WTC11 (cell line): ENCODE measurements around the gene COX14. TPM values are rescaled to one million over a fixed set of nuclear protein-coding genes. Genes with fewer than 3 reads are reported as not detected.
"Not testable (repeated sequence)": the region's sequence is repeated elsewhere in the genome, so short reads cannot be mapped to it uniquely, and the experiment has no call there.

ENCODE experiments used
- ATAC-seq: fragments of 200-7000 bp; cut with Tn5 transposase; 2 replicates; pipeline ENCODE4 v1.10.0; 2021; ENCODE audit warnings: mild to moderate bottlenecking, moderate library complexity
- CTCF ChIA-PET: fragments of 300-600 bp; sonication (Branson Sonifier 250); formaldehyde crosslinking; loops from one replicate; lab custom pipeline; 2021; ENCODE audit warnings: antibody characterized with exemption; lab: Charles Lee
- POLR2A ChIA-PET: fragments of 350-600 bp; sonication (Branson Sonifier 250); formaldehyde crosslinking; loops from one replicate; lab custom pipeline; 2021; ENCODE audit warnings: antibody characterized with exemption; lab: Charles Lee
- DNase-seq: peaks from one replicate; pipeline ENCODE4 v3.0.0; 2021; ENCODE audit warnings: low spot score
- H3K27ac Mint-ChIP-seq: 2 replicates; pipeline ENCODE4 v1.8.0; 2021; ENCODE audit warnings: mixed read lengths
- H3K27me3 Mint-ChIP-seq: 2 replicates; pipeline ENCODE4 v1.8.0; 2021; ENCODE audit warnings: low read depth, mild to moderate bottlenecking, moderate library complexity, mixed read lengths
- H3K36me3 Mint-ChIP-seq: 2 replicates; pipeline ENCODE4 v1.8.0; 2021; ENCODE audit warnings: mixed read lengths
- H3K4me1 Mint-ChIP-seq: 2 replicates; pipeline ENCODE4 v1.8.0; 2022; ENCODE audit warnings: mixed read lengths
- H3K4me3 Mint-ChIP-seq: 2 replicates; pipeline ENCODE4 v1.8.0; 2021; ENCODE audit warnings: mild to moderate bottlenecking, moderate library complexity, mixed read lengths
- H3K9me3 Mint-ChIP-seq: 2 replicates; pipeline ENCODE4 v1.8.0; 2021; ENCODE audit warnings: mixed read lengths
- ATF1 ChIP-seq: sonication (generic); formaldehyde crosslinking; IDR thresholded peaks from 2 replicates; pipeline ENCODE4 v1.8.1; 2023; ENCODE audit warnings: mild to moderate bottlenecking, moderate library complexity, missing genetic modification reagents
- ELF4 ChIP-seq: sonication (generic); formaldehyde crosslinking; IDR thresholded peaks from 2 replicates; pipeline ENCODE4 v1.8.1; 2022; ENCODE audit warnings: low read depth, mild to moderate bottlenecking, moderate library complexity, missing genetic modification reagents
- EMX1 ChIP-seq: fragments of 250-450 bp; sonication (Bioruptor Pico); IDR thresholded peaks from 2 replicates; pipeline ENCODE4 v1.8.0; 2021; ENCODE audit warnings: mild to moderate bottlenecking
- ETV6 ChIP-seq: sonication (generic); formaldehyde crosslinking; IDR thresholded peaks from 2 replicates; pipeline ENCODE4 v1.8.1; 2022; ENCODE audit warnings: mild to moderate bottlenecking, missing genetic modification reagents
- MXD4 ChIP-seq: fragments of 250-450 bp; sonication (Bioruptor Pico); IDR thresholded peaks from 2 replicates; pipeline ENCODE4 v1.8.0; 2021; ENCODE audit warnings: mild to moderate bottlenecking, moderate library complexity, borderline replicate concordance
- NR1H2 ChIP-seq: sonication (generic); formaldehyde crosslinking; IDR thresholded peaks from 2 replicates; pipeline ENCODE4 v1.9.0; 2021; ENCODE audit warnings: mild to moderate bottlenecking, moderate library complexity, missing genetic modification reagents
- NR3C1 ChIP-seq: sonication (generic); formaldehyde crosslinking; conservative IDR thresholded peaks from 2 replicates; pipeline ENCODE4 v1.8.1; 2023; ENCODE audit warnings: low read depth, mild to moderate bottlenecking, missing genetic modification reagents
- PRRX2 ChIP-seq: fragments of 250-450 bp; sonication (Bioruptor Pico); IDR thresholded peaks from 2 replicates; pipeline ENCODE4 v1.8.0; 2021; ENCODE audit warnings: mild to moderate bottlenecking
- SMAD3 ChIP-seq: sonication (generic); formaldehyde crosslinking; IDR thresholded peaks from 2 replicates; pipeline ENCODE4 v1.8.0; 2022; ENCODE audit warnings: missing genetic modification reagents, mild to moderate bottlenecking, borderline replicate concordance
- TEAD1 ChIP-seq: sonication (generic); formaldehyde crosslinking; IDR thresholded peaks from 2 replicates; pipeline ENCODE4 v1.8.0; 2022; ENCODE audit warnings: mild to moderate bottlenecking, missing genetic modification reagents
- total RNA-seq: library from RNA; stranded (reverse); gene quantifications from 3 replicates; pipeline ENCODE4 v1.2.3, GENCODE V29; 2021
- TF ChIP-seq, protein P1 (sequence below): fragments of 250-450 bp; sonication (Bioruptor Pico); IDR thresholded peaks from 2 replicates; pipeline ENCODE4 v1.9.0; 2021; ENCODE audit warnings: mild to moderate bottlenecking, borderline replicate concordance
- TF ChIP-seq, protein P2 (sequence below): sonication (generic); formaldehyde crosslinking; IDR thresholded peaks from 2 replicates; pipeline ENCODE4 v1.8.1; 2022; ENCODE audit warnings: mild to moderate bottlenecking, moderate library complexity, missing genetic modification reagents
- TF ChIP-seq, protein P3 (sequence below): fragments of 250-450 bp; sonication (Bioruptor Pico); IDR thresholded peaks from 2 replicates; pipeline ENCODE4 v1.9.0; 2021; ENCODE audit warnings: moderate library complexity, mild to moderate bottlenecking, inconsistent platforms, borderline replicate concordance
- TF ChIP-seq, protein P4 (sequence below): sonication (generic); formaldehyde crosslinking; IDR thresholded peaks from 2 replicates; pipeline ENCODE4 v1.8.1; 2022; ENCODE audit warnings: low read depth, mild to moderate bottlenecking, moderate library complexity, missing genetic modification reagents, borderline replicate concordance
- TF ChIP-seq, protein P5 (sequence below): fragments of 200-600 bp; IDR thresholded peaks from 2 replicates; pipeline ENCODE4 v1.8.0; 2022; ENCODE audit warnings: antibody characterized with exemption

Gene COX14
- total RNA-seq, 1 experiment from 2014 or later: 41.4 TPM

DNA sequence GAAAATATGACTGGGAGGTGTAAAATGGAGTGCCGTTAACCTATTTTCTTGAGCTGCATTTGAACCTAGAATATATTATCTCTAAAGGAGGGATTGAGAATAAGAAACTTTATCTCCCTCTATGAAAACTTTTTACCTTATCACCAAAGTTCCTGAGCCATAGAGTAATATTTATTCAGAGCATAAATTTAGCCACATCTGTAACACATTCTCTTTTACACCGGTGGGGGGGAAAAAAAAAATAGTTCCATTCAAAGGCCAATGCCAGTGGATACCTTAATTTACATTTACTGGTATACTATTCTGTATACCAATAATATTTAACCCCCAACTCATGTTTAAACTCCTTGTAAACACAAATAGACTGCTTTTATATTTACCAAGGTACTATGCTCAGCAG is 33.4 kb downstream of the COX14 start (continued):
- TF ChIP-seq, protein P1, sequence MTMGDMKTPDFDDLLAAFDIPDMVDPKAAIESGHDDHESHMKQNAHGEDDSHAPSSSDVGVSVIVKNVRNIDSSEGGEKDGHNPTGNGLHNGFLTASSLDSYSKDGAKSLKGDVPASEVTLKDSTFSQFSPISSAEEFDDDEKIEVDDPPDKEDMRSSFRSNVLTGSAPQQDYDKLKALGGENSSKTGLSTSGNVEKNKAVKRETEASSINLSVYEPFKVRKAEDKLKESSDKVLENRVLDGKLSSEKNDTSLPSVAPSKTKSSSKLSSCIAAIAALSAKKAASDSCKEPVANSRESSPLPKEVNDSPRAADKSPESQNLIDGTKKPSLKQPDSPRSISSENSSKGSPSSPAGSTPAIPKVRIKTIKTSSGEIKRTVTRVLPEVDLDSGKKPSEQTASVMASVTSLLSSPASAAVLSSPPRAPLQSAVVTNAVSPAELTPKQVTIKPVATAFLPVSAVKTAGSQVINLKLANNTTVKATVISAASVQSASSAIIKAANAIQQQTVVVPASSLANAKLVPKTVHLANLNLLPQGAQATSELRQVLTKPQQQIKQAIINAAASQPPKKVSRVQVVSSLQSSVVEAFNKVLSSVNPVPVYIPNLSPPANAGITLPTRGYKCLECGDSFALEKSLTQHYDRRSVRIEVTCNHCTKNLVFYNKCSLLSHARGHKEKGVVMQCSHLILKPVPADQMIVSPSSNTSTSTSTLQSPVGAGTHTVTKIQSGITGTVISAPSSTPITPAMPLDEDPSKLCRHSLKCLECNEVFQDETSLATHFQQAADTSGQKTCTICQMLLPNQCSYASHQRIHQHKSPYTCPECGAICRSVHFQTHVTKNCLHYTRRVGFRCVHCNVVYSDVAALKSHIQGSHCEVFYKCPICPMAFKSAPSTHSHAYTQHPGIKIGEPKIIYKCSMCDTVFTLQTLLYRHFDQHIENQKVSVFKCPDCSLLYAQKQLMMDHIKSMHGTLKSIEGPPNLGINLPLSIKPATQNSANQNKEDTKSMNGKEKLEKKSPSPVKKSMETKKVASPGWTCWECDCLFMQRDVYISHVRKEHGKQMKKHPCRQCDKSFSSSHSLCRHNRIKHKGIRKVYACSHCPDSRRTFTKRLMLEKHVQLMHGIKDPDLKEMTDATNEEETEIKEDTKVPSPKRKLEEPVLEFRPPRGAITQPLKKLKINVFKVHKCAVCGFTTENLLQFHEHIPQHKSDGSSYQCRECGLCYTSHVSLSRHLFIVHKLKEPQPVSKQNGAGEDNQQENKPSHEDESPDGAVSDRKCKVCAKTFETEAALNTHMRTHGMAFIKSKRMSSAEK: no peak
- TF ChIP-seq PRRX2: no peak
- no peak for TF ChIP-seq NR3C1 (CRISPR knock-in tag)
- TF ChIP-seq EMX1 (CRISPR knock-in tag): no peak

DNA sequence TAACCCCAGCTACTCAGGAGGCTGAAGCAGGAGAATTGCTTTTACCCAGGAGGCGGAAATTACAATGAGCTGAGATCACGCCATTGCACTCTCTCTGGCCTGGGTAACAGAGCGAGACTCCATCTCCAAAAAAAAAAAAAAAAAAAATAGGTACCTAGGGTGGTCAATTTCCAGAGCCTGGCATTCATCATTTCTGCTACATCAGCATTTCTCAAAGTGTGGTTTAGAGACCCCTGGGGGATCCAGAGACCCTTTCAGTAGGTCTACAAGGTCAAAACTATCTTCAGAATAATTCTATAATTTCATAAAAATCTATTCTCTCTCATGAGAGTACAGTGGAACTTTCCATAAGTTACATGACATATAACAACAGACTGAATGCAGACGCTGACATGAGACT is 35.2 kb downstream of the COX14 start:
- peaks cover 4% of the 10 kb centered on the region for H3K36me3 Mint-ChIP-seq
- no peaks in the 10 kb centered on the region for H3K4me1 Mint-ChIP-seq
- H3K9me3 Mint-ChIP-seq: no peaks in the 10 kb centered on the region
- no peak for DNase-seq
- H3K27me3 Mint-ChIP-seq: no peaks in the 10 kb centered on the region
- ChIA-PET POLR2A (no interaction called here), CTCF (interaction anchor here (0.6 to 3.5 kb wide), 4 partner anchors 9 to 180 kb away, joined by 3 to 15 read pairs (median 4); partner anchors contain the start of gene COX14)
- TF ChIP-seq EMX1 (CRISPR knock-in tag): no peak
- TF ChIP-seq, protein P2, sequence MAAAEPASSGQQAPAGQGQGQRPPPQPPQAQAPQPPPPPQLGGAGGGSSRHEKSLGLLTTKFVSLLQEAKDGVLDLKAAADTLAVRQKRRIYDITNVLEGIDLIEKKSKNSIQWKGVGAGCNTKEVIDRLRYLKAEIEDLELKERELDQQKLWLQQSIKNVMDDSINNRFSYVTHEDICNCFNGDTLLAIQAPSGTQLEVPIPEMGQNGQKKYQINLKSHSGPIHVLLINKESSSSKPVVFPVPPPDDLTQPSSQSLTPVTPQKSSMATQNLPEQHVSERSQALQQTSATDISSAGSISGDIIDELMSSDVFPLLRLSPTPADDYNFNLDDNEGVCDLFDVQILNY (CRISPR knock-in tag): no peak
- no peak for TF ChIP-seq ELF4 (CRISPR knock-in tag)
- TF ChIP-seq, protein P3, sequence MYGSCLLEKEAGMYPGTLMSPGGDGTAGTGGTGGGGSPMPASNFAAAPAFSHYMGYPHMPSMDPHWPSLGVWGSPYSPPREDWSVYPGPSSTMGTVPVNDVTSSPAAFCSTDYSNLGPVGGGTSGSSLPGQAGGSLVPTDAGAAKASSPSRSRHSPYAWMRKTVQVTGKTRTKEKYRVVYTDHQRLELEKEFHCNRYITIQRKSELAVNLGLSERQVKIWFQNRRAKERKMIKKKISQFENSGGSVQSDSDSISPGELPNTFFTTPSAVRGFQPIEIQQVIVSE (CRISPR knock-in tag): no peak
- TF ChIP-seq MXD4 (CRISPR knock-in tag): no peak
- no peak for TF ChIP-seq TEAD1 (CRISPR knock-in tag)
- no peak for TF ChIP-seq SMAD3 (CRISPR knock-in tag)
- TF ChIP-seq, protein P4, sequence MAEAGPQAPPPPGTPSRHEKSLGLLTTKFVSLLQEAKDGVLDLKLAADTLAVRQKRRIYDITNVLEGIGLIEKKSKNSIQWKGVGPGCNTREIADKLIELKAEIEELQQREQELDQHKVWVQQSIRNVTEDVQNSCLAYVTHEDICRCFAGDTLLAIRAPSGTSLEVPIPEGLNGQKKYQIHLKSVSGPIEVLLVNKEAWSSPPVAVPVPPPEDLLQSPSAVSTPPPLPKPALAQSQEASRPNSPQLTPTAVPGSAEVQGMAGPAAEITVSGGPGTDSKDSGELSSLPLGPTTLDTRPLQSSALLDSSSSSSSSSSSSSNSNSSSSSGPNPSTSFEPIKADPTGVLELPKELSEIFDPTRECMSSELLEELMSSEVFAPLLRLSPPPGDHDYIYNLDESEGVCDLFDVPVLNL (CRISPR knock-in tag): no peak
- TF ChIP-seq ATF1 (CRISPR knock-in tag): no peak
- TF ChIP-seq ETV6 (CRISPR knock-in tag): no peak
- TF ChIP-seq, protein P5, sequence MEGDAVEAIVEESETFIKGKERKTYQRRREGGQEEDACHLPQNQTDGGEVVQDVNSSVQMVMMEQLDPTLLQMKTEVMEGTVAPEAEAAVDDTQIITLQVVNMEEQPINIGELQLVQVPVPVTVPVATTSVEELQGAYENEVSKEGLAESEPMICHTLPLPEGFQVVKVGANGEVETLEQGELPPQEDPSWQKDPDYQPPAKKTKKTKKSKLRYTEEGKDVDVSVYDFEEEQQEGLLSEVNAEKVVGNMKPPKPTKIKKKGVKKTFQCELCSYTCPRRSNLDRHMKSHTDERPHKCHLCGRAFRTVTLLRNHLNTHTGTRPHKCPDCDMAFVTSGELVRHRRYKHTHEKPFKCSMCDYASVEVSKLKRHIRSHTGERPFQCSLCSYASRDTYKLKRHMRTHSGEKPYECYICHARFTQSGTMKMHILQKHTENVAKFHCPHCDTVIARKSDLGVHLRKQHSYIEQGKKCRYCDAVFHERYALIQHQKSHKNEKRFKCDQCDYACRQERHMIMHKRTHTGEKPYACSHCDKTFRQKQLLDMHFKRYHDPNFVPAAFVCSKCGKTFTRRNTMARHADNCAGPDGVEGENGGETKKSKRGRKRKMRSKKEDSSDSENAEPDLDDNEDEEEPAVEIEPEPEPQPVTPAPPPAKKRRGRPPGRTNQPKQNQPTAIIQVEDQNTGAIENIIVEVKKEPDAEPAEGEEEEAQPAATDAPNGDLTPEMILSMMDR: no peak
- TF ChIP-seq NR1H2 (CRISPR knock-in tag): no peak
- H3K27ac Mint-ChIP-seq: no peak overlapping the region
- no peak for ATAC-seq
- no peak overlapping the region for H3K4me3 Mint-ChIP-seq

DNA sequence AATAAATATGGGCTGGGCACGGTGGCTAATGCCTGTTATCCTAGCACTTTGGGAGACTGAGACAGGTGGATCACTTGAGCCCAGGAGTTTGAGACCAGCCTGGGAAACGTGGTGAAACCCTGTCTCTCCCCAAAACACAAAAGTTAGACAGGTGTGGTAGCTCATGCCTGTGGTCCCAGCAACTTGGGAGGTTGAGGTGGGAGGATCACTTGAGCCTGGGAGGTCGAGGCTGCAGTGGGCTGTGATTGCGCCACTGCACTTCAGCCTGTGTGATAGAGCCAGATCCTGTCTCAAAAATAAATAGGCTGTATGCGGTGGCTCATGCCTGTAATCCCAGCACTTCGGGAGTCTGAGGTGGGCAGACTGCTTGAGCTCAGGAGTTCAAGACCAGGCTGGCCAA is 36.0 kb downstream of the COX14 start:
- H3K4me3 Mint-ChIP-seq, ATAC-seq, H3K36me3 Mint-ChIP-seq, H3K27ac Mint-ChIP-seq, H3K9me3 Mint-ChIP-seq, DNase-seq, H3K27me3 Mint-ChIP-seq, POLR2A ChIA-PET, H3K4me1 Mint-ChIP-seq: not testable (repeated sequence)
- CTCF ChIA-PET: interaction anchor here (1.0 to 3.5 kb wide), 2 partner anchors 37 to 167 kb away, joined by 3 to 15 read pairs; partner anchors contain the start of gene COX14
